ENCODE measurements around the gene SUPT3H.
"Not testable (repeated sequence)": the region's sequence is repeated elsewhere in the genome, so short reads cannot be mapped to it uniquely, and the experiment has no call there.

Gene SUPT3H

GRCh38 chr6:45044510-45045252 is 333.1 kb downstream of the SUPT3H start:
- no peak for DNase-seq

- no peak for DNase-seq
Observed at GRCh38 chr6:45044086-45044485, 333.6 kb downstream of the SUPT3H start.

GRCh38 chr6:45042673-45043072 is 335.1 kb downstream of the SUPT3H start:
- DNase-seq, result not testable (repeated sequence)

- DNase-seq, result no peak
Observed at GRCh38 chr6:45038226-45038625, 339.5 kb downstream of the SUPT3H start.

- DNase-seq, result no peak
Observed at GRCh38 chr6:45036103-45036502, 341.6 kb downstream of the SUPT3H start.

- no peak for DNase-seq
Observed at GRCh38 chr6:45032426-45032825, 345.3 kb downstream of the SUPT3H start.

GRCh38 chr6:45031601-45032000 is 346.1 kb downstream of the SUPT3H start:
- peak; percentile 18 for DNase-seq

GRCh38 chr6:45027126-45027525 is 350.6 kb downstream of the SUPT3H start:
- no peak for DNase-seq

- DNase-seq, result no peak
Observed at GRCh38 chr6:45026003-45026516, 351.7 kb downstream of the SUPT3H start.

- no peak for DNase-seq
Observed at GRCh38 chr6:45024610-45025009, 353.1 kb downstream of the SUPT3H start.

GRCh38 chr6:45021676-45022075 is 356.1 kb downstream of the SUPT3H start:
- DNase-seq, result peak; percentile 63

GRCh38 chr6:45012687-45013086 is 365.0 kb downstream of the SUPT3H start:
- DNase-seq, result no peak

- DNase-seq, result no peak
Observed at GRCh38 chr6:45009576-45009975, 368.2 kb downstream of the SUPT3H start.

GRCh38 chr6:45006893-45007292 is 370.8 kb downstream of the SUPT3H start:
- no peak for DNase-seq

- no peak for DNase-seq
Observed at GRCh38 chr6:45003961-45004360, 373.8 kb downstream of the SUPT3H start.

GRCh38 chr6:45003387-45003786 is 374.3 kb downstream of the SUPT3H start:
- no peak for DNase-seq

GRCh38 chr6:45002390-45003105 is 375.2 kb downstream of the SUPT3H start:
- DNase-seq, result peak; percentile 30

GRCh38 chr6:45001663-45002062 is 376.1 kb downstream of the SUPT3H start:
- peak; percentile 44 for DNase-seq

GRCh38 chr6:45000833-45001232 is 376.9 kb downstream of the SUPT3H start:
- no peak for DNase-seq

GRCh38 chr6:44999066-44999465 is 378.7 kb downstream of the SUPT3H start:
- no peak for DNase-seq

GRCh38 chr6:44995486-44996132 is 382.1 kb downstream of the SUPT3H start:
- no peak for DNase-seq

- no peak for DNase-seq
Observed at GRCh38 chr6:44989391-44989790, 388.3 kb downstream of the SUPT3H start.

GRCh38 chr6:44985006-44985405 is 392.7 kb downstream of the SUPT3H start:
- DNase-seq, result no peak

Data from CD4-positive, alpha-beta T cell treated with Interleukin-17A for 1 hour (primary cell).